DOHH2 (cell line): Measurements from ENCODE around the gene MRTFB.

Experiments
- EZH2phosphoT487 ChIP-seq: fragments of 200-600 bp; sonication (generic); IDR thresholded peaks from 2 replicates; pipeline ENCODE4 v1.6.1; 2017; ENCODE audit warnings: borderline replicate concordance, mild to moderate bottlenecking, antibody characterized with exemption, low read length, moderate library complexity, mixed read lengths
- TF ChIP-seq, protein P1 (sequence below): fragments of 200-600 bp; sonication (generic); IDR thresholded peaks from one replicate; pipeline ENCODE4 v1.5.1; 2014; ENCODE audit warnings: antibody characterized with exemption, mild to moderate bottlenecking, low read depth, low read length; ENCODE audit not compliant: poor library complexity, severe bottlenecking

DNA sequence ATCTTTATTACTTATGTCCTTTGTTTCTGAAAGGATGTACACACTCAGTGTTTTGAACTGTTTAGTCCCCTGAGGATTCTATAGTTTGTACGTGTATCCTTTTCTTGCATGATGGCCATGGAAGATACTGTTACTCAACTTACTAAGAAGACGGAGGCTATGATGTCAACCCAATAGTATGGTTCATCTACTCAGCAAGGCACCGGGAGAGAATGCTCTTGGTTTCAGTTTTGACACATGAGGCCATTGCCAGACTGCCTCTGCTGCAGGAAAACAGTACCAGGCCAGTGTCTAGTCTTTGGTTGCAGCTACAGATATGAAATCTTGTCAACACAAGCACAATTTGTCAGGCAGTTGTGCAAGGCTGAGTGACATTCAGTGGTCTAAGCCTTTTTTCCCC lies 134.5 kb downstream of the MRTFB start:
- TF ChIP-seq, protein P1, sequence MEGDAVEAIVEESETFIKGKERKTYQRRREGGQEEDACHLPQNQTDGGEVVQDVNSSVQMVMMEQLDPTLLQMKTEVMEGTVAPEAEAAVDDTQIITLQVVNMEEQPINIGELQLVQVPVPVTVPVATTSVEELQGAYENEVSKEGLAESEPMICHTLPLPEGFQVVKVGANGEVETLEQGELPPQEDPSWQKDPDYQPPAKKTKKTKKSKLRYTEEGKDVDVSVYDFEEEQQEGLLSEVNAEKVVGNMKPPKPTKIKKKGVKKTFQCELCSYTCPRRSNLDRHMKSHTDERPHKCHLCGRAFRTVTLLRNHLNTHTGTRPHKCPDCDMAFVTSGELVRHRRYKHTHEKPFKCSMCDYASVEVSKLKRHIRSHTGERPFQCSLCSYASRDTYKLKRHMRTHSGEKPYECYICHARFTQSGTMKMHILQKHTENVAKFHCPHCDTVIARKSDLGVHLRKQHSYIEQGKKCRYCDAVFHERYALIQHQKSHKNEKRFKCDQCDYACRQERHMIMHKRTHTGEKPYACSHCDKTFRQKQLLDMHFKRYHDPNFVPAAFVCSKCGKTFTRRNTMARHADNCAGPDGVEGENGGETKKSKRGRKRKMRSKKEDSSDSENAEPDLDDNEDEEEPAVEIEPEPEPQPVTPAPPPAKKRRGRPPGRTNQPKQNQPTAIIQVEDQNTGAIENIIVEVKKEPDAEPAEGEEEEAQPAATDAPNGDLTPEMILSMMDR = no peak
- no peak for TF ChIP-seq EZH2phosphoT487
